Aorta (tissue), 5 donors: ENCODE results near the gene SLC25A2. TPM values are rescaled to one million over a fixed set of nuclear protein-coding genes. Genes with fewer than 3 reads are reported as not detected.
"Not testable (repeated sequence)": the region's sequence is repeated elsewhere in the genome, so short reads cannot be mapped to it uniquely, and the experiment has no call there.

ENCODE experiments used
- ATAC-seq: fragments of 200-7000 bp; cut with Tn5 transposase; one replicate; pipeline ENCODE4 v1.9.1; 2022; ENCODE audit warnings: moderate library complexity; ENCODE audit not compliant: low FRiP score
- DNase-seq, 2 donors: peaks; one replicate each; pipeline ENCODE4 v3.0.0-alpha.2; 2020
- H3K27ac ChIP-seq, 2 donors: one replicate each; pipeline ENCODE4 v1.5.1; 2013; ENCODE audit warnings: low read length in 2 of 2, mild to moderate bottlenecking in 2 of 2, moderate library complexity in 2 of 2, control low read depth in 1 of 2, inconsistent platforms in 1 of 2, low read depth in 1 of 2
- H3K27me3 ChIP-seq, 2 donors: one replicate each; pipeline ENCODE4 v1.6.1; 2013; ENCODE audit warnings: control low read depth in 1 of 2, low read length in 1 of 2, mild to moderate bottlenecking in 1 of 2, moderate library complexity in 1 of 2; ENCODE audit not compliant: insufficient read depth in 2 of 2, control insufficient read depth in 1 of 2
- H3K36me3 ChIP-seq, 2 donors: one replicate each; pipeline ENCODE4 v1.6.1; 2013; ENCODE audit warnings: control low read depth in 1 of 2, low read length in 1 of 2, mild to moderate bottlenecking in 1 of 2; ENCODE audit not compliant: insufficient read depth in 2 of 2, control insufficient read depth in 1 of 2
- H3K4me1 ChIP-seq, 2 donors: one replicate each; pipeline ENCODE4 v1.6.1; 2013; ENCODE audit warnings: low read length in 2 of 2, control low read depth in 1 of 2, mild to moderate bottlenecking in 1 of 2, moderate library complexity in 1 of 2; ENCODE audit not compliant: insufficient read depth in 2 of 2, control insufficient read depth in 1 of 2
- H3K4me3 ChIP-seq, 2 donors: one replicate each; pipeline ENCODE4 v1.5.1; 2013; ENCODE audit warnings: low read length in 2 of 2, control low read depth in 1 of 2, mild to moderate bottlenecking in 1 of 2
- H3K9me3 ChIP-seq: one replicate; pipeline ENCODE4 v1.6.1; 2013; ENCODE audit warnings: mild to moderate bottlenecking, low read length; ENCODE audit not compliant: control insufficient read depth
- WGBS, 2 donors: extraction: QIAGEN DNeasy Blood & Tissue Kit; methylation state at CpG; one replicate each; pipeline ENCODE4 v1.1.7; 2013; 5-methylcytosine and 5-hydroxymethylcytosine counted together
- intact Hi-C, 2 donors: fragments of 100-400 bp; cut with DNase I; formaldehyde crosslinking; loops; one replicate each; pipeline versions ENCODE4 v1.14.2 to v1.15.0; 2022
- long read RNA-seq, 2 donors: library from polyadenylated mRNA; unstranded; transcript quantifications; one replicate each; pipeline ENCODE4 v2.0.0, GENCODE V29; 2020 to 2021
- polyA plus RNA-seq, 2 donors: library from polyadenylated mRNA; stranded (reverse); fragments of 200-250 nt; gene quantifications; one replicate each; pipeline ENCODE4 v1.2.3, GENCODE V29; 2013
- total RNA-seq, 2 donors: library from RNA; stranded (reverse); fragmentation: NEBNext Ultra II Directional; extraction: Animal tissue kit (Norgen Biotek cat#: 25700); gene quantifications; one replicate each; pipeline ENCODE4 v1.2.1, GENCODE V29; 2021
- donor health status: healthy with polysubstance abuse.
- donor health status: Bipolar disorder and iron deficiency.
- donor health status: DM: no; HTN: no; CAD: no.
- donor health status: DM: no; HTN: no; CAD: no.
- donor health status: DM: yes; HTN: yes; CAD: no.

Gene SLC25A2
- total RNA-seq, result 1 to 10 TPM in 1 of 2 donors, under 1 TPM in 1; 0.69 to 1.1 TPM
- polyA plus RNA-seq, result not detected
- long read RNA-seq, donor 1, result 0 reads
- long read RNA-seq, donor 2, result 0 reads

- DNase-seq (no peak), ATAC-seq (no peak)
- 31% methylated on average over 25 to 36 of the region's 36 CpGs for WGBS, 2 donors
- Histone ChIP-seq H3K27ac (no peak within 1 kb of the TSS), H3K36me3 (no peaks in the 10 kb centered on the region), H3K9me3 (peaks cover 14% of the 10 kb centered on the region), H3K4me1 (no peaks in the 10 kb centered on the region), H3K4me3 (no peak within 1 kb of the TSS), H3K27me3 (no peaks in the 10 kb centered on the region)
- intact Hi-C loops, result no loop called here
These were observed at the start of gene SLC25A2 for GRCh38 chr5:141303756-141304155. Gene SLC25A2, minus strand, starts transcription at chr5:141304049. Its CDS starts 184 bp downstream, at chr5:141303865.

- Histone ChIP-seq H3K9me3 (peaks cover 35% of the 10 kb centered on the region), H3K36me3 (no peaks in the 10 kb centered on the region), H3K27ac (no peak overlapping the region), H3K4me1 (no peaks in the 10 kb centered on the region), H3K4me3 (peak overlapping the region in 1 of 2 donors; percentile 38), H3K27me3 (no peaks in the 10 kb centered on the region)
- ATAC-seq, result no peak
- 28 to 29% methylated on average over 27 to 36 of the region's 36 CpGs for WGBS, 2 donors
- intact Hi-C loops, result loop anchor here in 1 of 2 donors (10.0 kb wide), 1 partner anchor 117 kb away; no protein-coding TSS in a partner anchor
- DNase-seq, result peak in 1 of 2 donors; percentile 44
These were observed 47.7 kb upstream of the SLC25A2 start for GRCh38 chr5:141351591-141351990.

GRCh38 chr5:141349917-141350619 is 46.2 kb upstream of the SLC25A2 start, which contains the start of gene PCDHGB1:
Gene PCDHGB1, plus strand, starts transcription at chr5:141350099. Its CDS starts 162 bp downstream, at chr5:141350261.
- H3K4me3 ChIP-seq, result no peak within 1 kb of the TSS
- intact Hi-C loops, result loop anchor here in 1 of 2 donors (10.0 kb wide), 1 partner anchor 115 kb away; no protein-coding TSS in a partner anchor
- no peak within 1 kb of the TSS for H3K27ac ChIP-seq
- H3K36me3 ChIP-seq, result no peaks in the 10 kb centered on the region
- no peak for ATAC-seq
- H3K9me3 ChIP-seq, result peaks cover 34% of the 10 kb centered on the region
- DNase-seq, result peak in 1 of 2 donors; percentile 62
- H3K27me3 ChIP-seq, result no peaks in the 10 kb centered on the region
- no peaks in the 10 kb centered on the region for H3K4me1 ChIP-seq
- 21 to 23% methylated on average over 29 of the region's 29 CpGs for WGBS, 2 donors

GRCh38 chr5:141346017-141346416 is 42.2 kb upstream of the SLC25A2 start:
- H3K36me3 ChIP-seq, H3K4me3 ChIP-seq, H3K27me3 ChIP-seq, DNase-seq, intact Hi-C loops, H3K4me1 ChIP-seq, H3K27ac ChIP-seq, ATAC-seq: not testable (repeated sequence)
- WGBS, 2 donors, result 32 to 37% methylated on average over 26 to 29 of the region's 35 CpGs
- peaks cover 33% of the 10 kb centered on the region for H3K9me3 ChIP-seq

GRCh38 chr5:141345327-141345726 is 41.5 kb upstream of the SLC25A2 start:
- 26 to 33% methylated on average over 20 of the region's 20 CpGs for WGBS, 2 donors
- H3K4me3 ChIP-seq, result no peak overlapping the region
- ATAC-seq, result no peak
- H3K36me3 ChIP-seq, result no peaks in the 10 kb centered on the region
- H3K27me3 ChIP-seq, result peaks cover 0 to 1% of the 10 kb centered on the region in 2 donors
- no peak for DNase-seq
- intact Hi-C loops, result no loop called here
- peaks cover 36% of the 10 kb centered on the region for H3K9me3 ChIP-seq
- H3K4me1 ChIP-seq, result no peaks in the 10 kb centered on the region
- H3K27ac ChIP-seq, result no peak overlapping the region

- Histone ChIP-seq H3K27me3 (peaks cover 0 to 1% of the 10 kb centered on the region in 2 donors), H3K4me3 (peak overlapping the region; percentile 29 to 35), H3K4me1 (no peaks in the 10 kb centered on the region), H3K27ac (no peak overlapping the region), H3K9me3 (peaks cover 36% of the 10 kb centered on the region), H3K36me3 (no peaks in the 10 kb centered on the region)
- WGBS, 2 donors, result 19 to 23% methylated on average over 31 of the region's 31 CpGs
- ATAC-seq, result no peak
- intact Hi-C loops, result no loop called here
- DNase-seq, result no peak
These were observed 40.2 kb upstream of the SLC25A2 start for GRCh38 chr5:141343953-141344463.

- peaks cover 0 to 1% of the 10 kb centered on the region in 2 donors for H3K27me3 ChIP-seq
These were observed 39.5 kb upstream of the SLC25A2 start, which contains the start of gene PCDHGA3 for GRCh38 chr5:141343242-141343952. Gene PCDHGA3, plus strand, starts transcription at chr5:141343829. Its CDS starts 205 bp downstream, at chr5:141344034.

GRCh38 chr5:141342773-141343172 is 38.9 kb upstream of the SLC25A2 start:
- ATAC-seq (no peak), DNase-seq (no peak)
- peaks cover 42% of the 10 kb centered on the region for H3K9me3 ChIP-seq
- peaks cover 0 to 1% of the 10 kb centered on the region in 2 donors for H3K27me3 ChIP-seq
- no peaks in the 10 kb centered on the region for H3K36me3 ChIP-seq
- no peak overlapping the region for H3K27ac ChIP-seq
- intact Hi-C loops, result no loop called here
- 9 to 24% methylated on average over 1 of the region's 1 CpG for whole genome bisulfite sequencing, 2 donors
- H3K4me1 ChIP-seq, result no peaks in the 10 kb centered on the region
- H3K4me3 ChIP-seq, result no peak overlapping the region

More at GRCh38 chr5:141343242-141343952, 39.5 kb upstream of the SLC25A2 start, which contains the start of gene PCDHGA3:
- H3K36me3 ChIP-seq, result no peaks in the 10 kb centered on the region
- WGBS, 2 donors, result 23 to 25% methylated on average over 9 of the region's 9 CpGs
- intact Hi-C loops, result no loop called here
- ATAC-seq, result no peak
- DNase-seq, result no peak
- H3K4me1 ChIP-seq, result no peaks in the 10 kb centered on the region
- peaks cover 40% of the 10 kb centered on the region for H3K9me3 ChIP-seq
- H3K27ac ChIP-seq, result no peak within 1 kb of the TSS
- peak within 1 kb of the TSS; percentile 29 to 35 for H3K4me3 ChIP-seq
